ENCODE results near the gene CFDP1.

The CFDP1 gene

GRCh38 chr16:75248536-75249380 is 184.5 kb downstream of the CFDP1 start:
- no peak for DNase-seq

DNA sequence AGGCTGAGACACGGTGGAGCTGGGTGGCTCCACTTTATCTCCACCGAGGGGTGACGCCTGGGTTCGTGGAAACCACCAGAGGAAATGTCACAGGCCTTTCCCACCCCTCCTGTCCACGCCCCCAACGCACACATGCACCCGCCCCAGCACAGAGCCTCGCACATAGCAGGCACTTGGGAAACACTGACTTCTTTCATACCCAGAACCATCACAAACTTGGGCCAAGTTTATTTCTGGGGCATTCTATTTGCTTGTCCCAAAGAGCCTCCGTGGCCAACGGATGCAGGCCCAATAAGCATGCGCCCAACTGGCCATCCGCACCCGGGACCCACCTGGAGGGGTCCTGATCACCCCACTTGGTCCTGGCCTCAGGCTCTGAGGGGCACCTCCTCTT is 185.2 kb downstream of the CFDP1 start:
- no peak for DNase-seq

GRCh38 chr16:75247249-75247648 is 186.1 kb downstream of the CFDP1 start:
- no peak for DNase-seq

DNA sequence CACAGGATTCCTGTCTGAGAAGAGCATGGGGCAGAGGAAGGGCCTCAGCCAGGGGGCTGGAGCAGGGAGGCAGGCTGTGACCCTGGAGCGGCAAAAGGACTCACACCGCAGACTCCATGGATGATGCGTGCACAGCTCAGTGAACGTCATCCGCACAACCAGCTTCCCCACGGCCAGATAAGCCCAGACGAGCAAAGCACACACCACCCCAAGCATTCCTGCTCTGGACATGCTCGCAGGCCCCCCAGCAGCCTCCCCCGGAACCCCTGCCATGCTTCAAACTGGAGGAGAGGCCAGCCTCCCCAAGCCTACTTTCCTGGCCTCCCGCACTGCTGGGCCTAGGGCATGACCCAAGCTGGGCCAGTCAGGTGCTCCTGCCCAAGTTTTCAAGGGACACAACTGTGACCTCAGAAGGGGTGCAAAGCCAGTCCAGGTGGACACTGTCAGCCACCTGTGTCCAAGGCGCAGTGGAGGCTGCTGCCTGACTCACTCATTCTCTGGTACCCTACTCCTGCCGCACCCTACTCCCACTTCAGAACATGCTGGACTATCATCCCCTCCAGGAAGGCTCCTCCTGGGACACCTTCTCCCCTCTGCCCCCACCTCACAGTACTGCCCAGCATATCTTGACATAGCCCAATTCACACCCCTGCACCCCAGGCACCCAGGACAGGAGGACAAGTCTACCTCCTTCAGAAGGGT is 186.6 kb downstream of the CFDP1 start:
- no peak for DNase-seq

- no peak for DNase-seq
These were observed 188.2 kb downstream of the CFDP1 start for GRCh38 chr16:75244844-75245758.

- no peak for DNase-seq
These were observed 189.0 kb downstream of the CFDP1 start for GRCh38 chr16:75244225-75244809.

All from NCI-H2081 (cell line).